Tibial nerve (tissue), 4 donors: ENCODE measurements around the gene EPN1.

Experiments used
- CTCF ChIP-seq, 5 experiments: fragments of 200-600 bp in 3 of 5; fragments of 450-650 bp in 2 of 5; sonication (generic) in 3 of 5; IDR thresholded peaks; one replicate each; pipeline ENCODE4 v1.5.1; 2016 to 2019; ENCODE audit warnings: antibody characterized with exemption in 5 of 5, mild to moderate bottlenecking in 3 of 5, moderate library complexity in 2 of 5
- EP300 ChIP-seq, 2 donors: sonication (generic); formaldehyde crosslinking; IDR thresholded peaks; one replicate each; pipeline ENCODE4 v1.6.1; 2017; ENCODE audit warnings: antibody characterized with exemption in 2 of 2, mild to moderate bottlenecking in 1 of 2
- POLR2A ChIP-seq, 2 donors: fragments of 450-650 bp; IDR thresholded peaks; one replicate each; pipeline ENCODE4 v1.6.1; 2017; ENCODE audit warnings: antibody characterized with exemption in 2 of 2, mild to moderate bottlenecking in 2 of 2, moderate library complexity in 2 of 2

GRCh38 chr19:55704494-55705245 lies 29.6 kb downstream of the EPN1 start:
- no peak for TF ChIP-seq CTCF (IDR thresholded peaks at IDR 0.05)
- TF ChIP-seq POLR2A (IDR thresholded peaks at IDR 0.05): no peak
- TF ChIP-seq EP300 (IDR thresholded peaks at IDR 0.05): no peak
